SU-DHL-6 (cell line): ENCODE results near the gene FOXB2.

ENCODE experiments used
- H2AFZ ChIP-seq: fragments of 200-600 bp; sonication (generic); 2 replicates; pipeline ENCODE4 v1.6.1; 2014; ENCODE audit warnings: low read depth, mild to moderate bottlenecking, moderate library complexity, mixed read lengths, antibody characterized with exemption, low read length; ENCODE audit not compliant: severe bottlenecking
- H3F3A ChIP-seq: fragments of 200-600 bp; shearing (Covaris generic); 2 replicates; pipeline ENCODE4 v1.6.0; 2016; ENCODE audit warnings: antibody characterized with exemption, mild to moderate bottlenecking; ENCODE audit not compliant: insufficient read depth
- H3K27ac ChIP-seq: fragments of 200-600 bp; sonication (generic); 2 replicates; pipeline ENCODE4 v1.5.1; 2016; ENCODE audit warnings: low read depth, mild to moderate bottlenecking, low read length, moderate library complexity, mixed read lengths
- H3K27me3 ChIP-seq: fragments of 200-600 bp; sonication (generic), shearing (Covaris generic); 2 replicates; pipeline ENCODE4 v1.6.0; 2014; ENCODE audit warnings: mild to moderate bottlenecking, low read length
- H3K36me3 ChIP-seq: fragments of 200-600 bp; sonication (generic); 2 replicates; pipeline ENCODE4 v1.6.1; 2014; ENCODE audit warnings: mild to moderate bottlenecking, low read length, mixed read lengths
- H3K4me2 ChIP-seq: fragments of 300-600, 200-600 bp; shearing (Covaris generic), sonication (generic); 2 replicates; pipeline ENCODE4 v1.6.0; 2014; ENCODE audit warnings: low read length, low read depth, mild to moderate bottlenecking; ENCODE audit not compliant: poor library complexity, severe bottlenecking
- H3K4me3 ChIP-seq: fragments of 200-600 bp; sonication (generic); 2 replicates; pipeline ENCODE4 v1.5.1; 2014; ENCODE audit warnings: antibody characterized with exemption, low read length, mild to moderate bottlenecking, mixed read lengths; ENCODE audit not compliant: insufficient read depth, poor library complexity, severe bottlenecking
- H3K79me2 ChIP-seq: fragments of 200-600 bp; sonication (generic); 2 replicates; pipeline ENCODE4 v1.6.1; 2014; ENCODE audit warnings: mild to moderate bottlenecking, low read length, moderate library complexity; ENCODE audit not compliant: insufficient read depth
- H3K9ac ChIP-seq: fragments of 200-600 bp; sonication (generic); 2 replicates; pipeline ENCODE4 v1.7.0; 2014; ENCODE audit warnings: mild to moderate bottlenecking, low read length
- H3K9me2 ChIP-seq: fragments of 200-600 bp; sonication (generic); replicated peaks from 2 replicates; pipeline ENCODE4 v1.6.1; 2014; ENCODE audit warnings: low read length; ENCODE audit not compliant: insufficient read depth
- H3K9me3 ChIP-seq: fragments of 200-600 bp; sonication (generic); 2 replicates; pipeline ENCODE4 v1.6.1; 2014; ENCODE audit warnings: low read length, mixed read lengths; ENCODE audit not compliant: insufficient read depth
- H4K20me1 ChIP-seq: fragments of 200-600 bp; sonication (generic); 2 replicates; pipeline ENCODE4 v1.6.1; 2014; ENCODE audit warnings: low read depth, mild to moderate bottlenecking, antibody characterized with exemption, low read length, moderate library complexity, mixed read lengths
- CTCF ChIP-seq: fragments of 200-600 bp; sonication (generic); IDR thresholded peaks from one replicate; pipeline ENCODE4 v1.5.1; 2017; ENCODE audit warnings: antibody characterized with exemption, mild to moderate bottlenecking, low read length, moderate library complexity; ENCODE audit not compliant: insufficient read depth, poor library complexity, severe bottlenecking
- EZH2phosphoT487 ChIP-seq: fragments of 200-600 bp; sonication (generic), shearing (Covaris generic); conservative IDR thresholded peaks from 2 replicates; pipeline ENCODE4 v1.6.1; 2018; ENCODE audit warnings: mild to moderate bottlenecking, antibody characterized with exemption, low read length, moderate library complexity, mixed read lengths

The FOXB2 gene

GRCh38 chr9:77018058-77018968 lies 1.1 kb upstream of the FOXB2 start:
- H3K4me3 ChIP-seq: no peak overlapping the region
- no peaks in the 10 kb centered on the region for H4K20me1 ChIP-seq
- no peak overlapping the region for H3K27ac ChIP-seq
- no peaks in the 10 kb centered on the region for H3F3A ChIP-seq
- no peaks in the 10 kb centered on the region for H3K36me3 ChIP-seq
- H3K9ac ChIP-seq: no peak overlapping the region
- H3K9me3 ChIP-seq: no peaks in the 10 kb centered on the region
- no peak overlapping the region for H2AFZ ChIP-seq
- no peaks in the 10 kb centered on the region for H3K79me2 ChIP-seq
- H3K4me2 ChIP-seq: no peak overlapping the region
- no peaks in the 10 kb centered on the region for H3K9me2 ChIP-seq
- H3K27me3 ChIP-seq: no peaks in the 10 kb centered on the region
- TF ChIP-seq CTCF (no peak), EZH2phosphoT487 (no peak)

- Histone ChIP-seq H4K20me1 (no peaks in the 10 kb centered on the region), H3K9me2 (no peaks in the 10 kb centered on the region), H3K9me3 (no peaks in the 10 kb centered on the region), H3K27me3 (no peaks in the 10 kb centered on the region), H3K36me3 (no peaks in the 10 kb centered on the region), H2AFZ (no peak overlapping the region), H3F3A (no peaks in the 10 kb centered on the region), H3K79me2 (no peaks in the 10 kb centered on the region), H3K4me2 (no peak overlapping the region), H3K27ac (no peak overlapping the region), H3K4me3 (no peak overlapping the region), H3K9ac (no peak overlapping the region)
- TF ChIP-seq CTCF (no peak), EZH2phosphoT487 (no peak)
Observed at GRCh38 chr9:77018969-77019235, 553 bp upstream of the FOXB2 start.

- TF ChIP-seq EZH2phosphoT487 (no peak), CTCF (no peak)
- Histone ChIP-seq H2AFZ (no peak overlapping the region), H3K4me3 (no peak overlapping the region), H3K4me2 (no peak overlapping the region), H3K36me3 (no peaks in the 10 kb centered on the region), H3K79me2 (no peaks in the 10 kb centered on the region), H3K27ac (no peak overlapping the region), H4K20me1 (no peaks in the 10 kb centered on the region), H3K9me2 (no peaks in the 10 kb centered on the region), H3K9me3 (no peaks in the 10 kb centered on the region), H3F3A (no peaks in the 10 kb centered on the region), H3K9ac (no peak overlapping the region), H3K27me3 (no peaks in the 10 kb centered on the region)
Observed at GRCh38 chr9:77019926-77020412, 514 bp downstream of the FOXB2 start.
